Endothelial cell of umbilical vein (primary cell): Measurements from ENCODE around the gene SAT1. TPM values are rescaled to one million over a fixed set of nuclear protein-coding genes. Genes with fewer than 3 reads are reported as not detected.
A peak's percentile ranks its signal among the peaks of the same experiment; 100 is the strongest.

Experiments used
- BruUV-seq: library from RNA; stranded (reverse); fragments of 400-500 nt; replicated peaks from 2 replicates; lab custom pipeline; 2021; lab: Mats Ljungman, UMichigan
- CTCF ChIA-PET: fragments of 300-600, 350-600 bp; sonication (Branson Sonifier 250); formaldehyde crosslinking; loops from one replicate; lab custom pipeline; 2021; ENCODE audit warnings: antibody characterized with exemption, inconsistent platforms; lab: Charles Lee
- POLR2A ChIA-PET: fragments of 300-600, 350-600 bp; sonication (Branson Sonifier 250); formaldehyde crosslinking; loops from one replicate; lab custom pipeline; 2021; ENCODE audit warnings: antibody characterized with exemption, inconsistent platforms; lab: Charles Lee
- DNase-seq: peaks from one replicate; pipeline ENCODE4 v3.0.0-alpha.2; 2011; ENCODE audit warnings: low read depth, low spot score
- FAIRE-seq: peaks from 2 replicates; lab custom pipeline; 2011; peaks lifted over from hg19 to GRCh38; lab: Jason Lieb, UNC
- H2AFZ ChIP-seq: 2 replicates; pipeline ENCODE4 v1.6.0; 2012; ENCODE audit warnings: low read depth, low read length, control low read depth, inconsistent platforms
- H3K27ac ChIP-seq: 2 replicates; pipeline ENCODE4 v1.5.1; 2011; ENCODE audit warnings: low read depth, mild to moderate bottlenecking, control low read depth, low read length, moderate library complexity; ENCODE audit not compliant: insufficient read depth
- H3K27me3 ChIP-seq, 2 experiments: 2 replicates each; pipeline versions ENCODE4 v1.6.0 to v1.6.1; 2011; ENCODE audit warnings: low read length in 2 of 2, mixed read lengths in 1 of 2; ENCODE audit not compliant: control insufficient read depth in 2 of 2, insufficient read depth in 2 of 2
- H3K36me3 ChIP-seq, 2 experiments: 2 replicates in 1 of 2; 3 replicates in 1 of 2; pipeline ENCODE4 v1.5.1; 2011; ENCODE audit warnings: low read length in 2 of 2, mild to moderate bottlenecking in 1 of 2, moderate library complexity in 1 of 2; ENCODE audit not compliant: control insufficient read depth in 2 of 2, insufficient read depth in 2 of 2; ENCODE audit errors: extremely low read depth in 1 of 2
- H3K4me1 ChIP-seq: 3 replicates; pipeline ENCODE4 v1.5.1; 2011; ENCODE audit warnings: mild to moderate bottlenecking, low read length; ENCODE audit not compliant: control insufficient read depth, insufficient read depth; ENCODE audit errors: extremely low read depth
- H3K4me2 ChIP-seq: 2 replicates; pipeline ENCODE4 v1.6.1; 2011; ENCODE audit warnings: low read length, control low read depth, mixed read lengths; ENCODE audit not compliant: insufficient read depth
- H3K4me3 ChIP-seq, 3 experiments: fragments of 200-600 bp in 1 of 3; sonication (generic), shearing (Covaris generic) in 1 of 3; replicated peaks in 1 of 3; 2 replicates each; pipeline ENCODE4 v1.5.1; 2011 to 2016; ENCODE audit warnings: control low read depth in 3 of 3, low read length in 3 of 3, mild to moderate bottlenecking in 2 of 3, inconsistent platforms in 1 of 3, low read depth in 1 of 3, moderate library complexity in 1 of 3; ENCODE audit not compliant: insufficient read depth in 1 of 3
- H3K79me2 ChIP-seq: 2 replicates; pipeline ENCODE4 v1.6.0; 2012; ENCODE audit warnings: low read length, inconsistent platforms; ENCODE audit not compliant: control insufficient read depth, insufficient read depth
- H3K9ac ChIP-seq: replicated peaks from 2 replicates; pipeline ENCODE3; 2011; ENCODE audit warnings: low read length, control low read depth; ENCODE audit not compliant: insufficient read depth; ENCODE audit errors: extremely low read depth
- H3K9me1 ChIP-seq: replicated peaks from 3 replicates; pipeline ENCODE4 v1.6.0; 2011; ENCODE audit warnings: mild to moderate bottlenecking, low read length; ENCODE audit not compliant: control insufficient read depth, insufficient read depth; ENCODE audit errors: extremely low read depth
- H3K9me3 ChIP-seq: replicated peaks from 2 replicates; pipeline ENCODE4 v1.5.1; 2012; ENCODE audit warnings: low read length, inconsistent platforms; ENCODE audit not compliant: control insufficient read depth, insufficient read depth
- H4K20me1 ChIP-seq: replicated peaks from 2 replicates; pipeline ENCODE3; 2011; ENCODE audit warnings: mild to moderate bottlenecking, low read length; ENCODE audit not compliant: control insufficient read depth, insufficient read depth; ENCODE audit errors: extremely low read depth
- CTCF ChIP-seq, 2 donors: IDR thresholded peaks; 1 replicate in 1 of 2; 2 replicates in 1 of 2; pipeline ENCODE4 v1.5.1; 2011; ENCODE audit warnings: low read length in 2 of 2, mild to moderate bottlenecking in 2 of 2, moderate library complexity in 2 of 2, control low read depth in 1 of 2, inconsistent platforms in 1 of 2, low read depth in 1 of 2; ENCODE audit not compliant: insufficient read depth in 1 of 2; ENCODE audit errors: extremely low read depth in 1 of 2
- EZH2 ChIP-seq: IDR thresholded peaks from 2 replicates; pipeline ENCODE4 v1.6.1; 2012; ENCODE audit warnings: borderline replicate concordance, low read depth, mild to moderate bottlenecking, moderate library complexity, low read length, inconsistent platforms; ENCODE audit not compliant: severe bottlenecking
- FOS ChIP-seq: IDR thresholded peaks from 2 replicates; pipeline ENCODE4 v1.6.1; 2011; ENCODE audit warnings: mild to moderate bottlenecking, low read length, moderate library complexity, borderline replicate concordance; ENCODE audit not compliant: insufficient read depth
- GATA2 ChIP-seq: IDR thresholded peaks from 2 replicates; pipeline ENCODE4 v1.7.0; 2011; ENCODE audit warnings: low read depth, mild to moderate bottlenecking, moderate library complexity, mixed read lengths, low read length; ENCODE audit not compliant: insufficient read length, insufficient read depth
- JUN ChIP-seq: IDR thresholded peaks from 2 replicates; pipeline ENCODE4 v1.6.1; 2011; ENCODE audit warnings: borderline replicate concordance, low read depth; ENCODE audit not compliant: insufficient read length, insufficient read depth
- MYC ChIP-seq: IDR thresholded peaks from one replicate; pipeline ENCODE4 v1.6.1; 2011; ENCODE audit warnings: mild to moderate bottlenecking, low read depth, low read length
- POLR2A ChIP-seq: IDR thresholded peaks from 2 replicates; pipeline ENCODE4 v1.6.1; 2012; ENCODE audit warnings: low read depth, mild to moderate bottlenecking, control low read depth, low read length
- POLR2AphosphoS5 ChIP-seq: IDR thresholded peaks from 2 replicates; pipeline ENCODE4 v1.6.1; 2012; ENCODE audit warnings: low read depth, mild to moderate bottlenecking, control low read depth, low read length, moderate library complexity; ENCODE audit not compliant: insufficient read depth
- dilution Hi-C: fragments of 300-500 bp; cut with MboI; formaldehyde crosslinking; loops from one replicate; pipeline ENCODE4 v1.15.0; 2019; ENCODE audit warnings: low sequenced_read_pairs; ENCODE audit not compliant: extremely low pct_ligation_motif_present
- intact Hi-C: fragments of 100-400 bp; cut with micrococcal nuclease; formaldehyde crosslinking; loops from one replicate; pipeline ENCODE4 v1.10.0; 2022
- polyA plus RNA-seq, 4 experiments: library from polyadenylated mRNA; depleted of rRNA in 3 of 4; stranded (reverse) in 3 of 4; unstranded in 1 of 4; fragments of >200 nt; gene quantifications; 2 replicates each; pipeline versions ENCODE4 v1.2.1 to v1.2.3, GENCODE V29; 2011 to 2012; ENCODE audit warnings: missing spikeins in 1 of 4
- total RNA-seq: library from RNA; stranded (reverse); gene quantifications from 2 replicates; pipeline ENCODE4 v1.2.3, GENCODE V29; 2021
- TF ChIP-seq, protein P1 (sequence below): IDR thresholded peaks from 2 replicates; pipeline ENCODE4 v1.6.1; 2011; ENCODE audit not compliant: insufficient read depth, insufficient read length

Gene SAT1
- total and polyA plus RNA-seq, 2 donors (not counting 3 experiments of a cell fraction or from before 2014, with no cell fraction given): 289 to 526 TPM

GRCh38 chrX:23783589-23784469, 856 bp downstream of the SAT1 start:
- intact Hi-C loops: loop anchor here (1.0 to 10.0 kb wide), 5 partner anchors 20 to 271 kb away; partner anchors contain the start of genes EIF2S3 and KLHL15
- TSS peak; percentile 55 for BruUV-seq
- dilution Hi-C loops: no loop called here

More at GRCh38 chrX:23783589-23784469, 856 bp downstream of the SAT1 start:
- peak overlapping the region; percentile 82 for H3K27ac ChIP-seq
- peak; percentile 19 for DNase-seq
- peaks cover 23% of the 10 kb centered on the region for H3K4me1 ChIP-seq
- H3K79me2 ChIP-seq: peaks cover 20% of the 10 kb centered on the region
- CTCF ChIA-PET: interaction anchor here (0.6 to 4.6 kb wide), 17 partner anchors 8 to 270 kb away, joined by 3 to 132 read pairs (median 3); partner anchors contain the start of gene EIF2S3
- no peak overlapping the region for H2AFZ ChIP-seq
- H4K20me1 ChIP-seq: no peaks in the 10 kb centered on the region
- H3K36me3 ChIP-seq: peaks cover 2 to 3% of the 10 kb centered on the region in 2 experiments
- no peaks in the 10 kb centered on the region for H3K27me3 ChIP-seq
- no peaks in the 10 kb centered on the region for H3K9me3 ChIP-seq
- H3K9ac ChIP-seq: peak overlapping the region; percentile 93
- peak overlapping the region; percentile 92 for H3K4me2 ChIP-seq
- POLR2A ChIA-PET: interaction anchor here (0.6 to 3.2 kb wide), 15 partner anchors 10 to 270 kb away, joined by 3 to 92 read pairs (median 8); partner anchors contain the start of genes ACOT9, EIF2S3 and PRDX4
- TF ChIP-seq GATA2: no peak
- TF ChIP-seq EZH2: no peak
- no peak for TF ChIP-seq FOS
- TF ChIP-seq POLR2AphosphoS5: no peak
- TF ChIP-seq JUN: no peak
- TF ChIP-seq POLR2A: no peak
- no peak for TF ChIP-seq MYC
- TF ChIP-seq, protein P1, sequence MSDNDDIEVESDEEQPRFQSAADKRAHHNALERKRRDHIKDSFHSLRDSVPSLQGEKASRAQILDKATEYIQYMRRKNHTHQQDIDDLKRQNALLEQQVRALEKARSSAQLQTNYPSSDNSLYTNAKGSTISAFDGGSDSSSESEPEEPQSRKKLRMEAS: no peak
- TF ChIP-seq CTCF (IDR thresholded peaks at IDR 0.05; ENCODE audit: extremely low read depth in 1 of 2, insufficient read depth in 1 of 2, low read depth in 1 of 2, low read length in 2 of 2): no peak
- H3K9me1 ChIP-seq: no peaks in the 10 kb centered on the region
- peak overlapping the region; percentile 56 to 90 (median 67) for H3K4me3 ChIP-seq
- FAIRE-seq: no peak
